Type B pancreatic cell (in vitro differentiated cells): ENCODE measurements around the gene RNF227. TPM values are rescaled to one million over a fixed set of nuclear protein-coding genes. Genes with fewer than 3 reads are reported as not detected.
"Not testable (repeated sequence)": the region's sequence is repeated elsewhere in the genome, so short reads cannot be mapped to it uniquely, and the experiment has no call there.

ENCODE experiments used
- DNase-seq: peaks from one replicate; pipeline ENCODE4 v3.0.0; 2021; ENCODE audit warnings: mixed read lengths; ENCODE audit not compliant: unreplicated experiment; ENCODE audit errors: extremely low spot score
- H3K27ac Mint-ChIP-seq: 2 replicates; pipeline ENCODE4 v1.8.0; 2021; ENCODE audit warnings: mild to moderate bottlenecking, mixed read lengths
- H3K27me3 Mint-ChIP-seq: 2 replicates; pipeline ENCODE4 v1.8.0; 2021; ENCODE audit warnings: mixed read lengths
- H3K36me3 Mint-ChIP-seq: 2 replicates; pipeline ENCODE4 v1.8.0; 2021; ENCODE audit warnings: mixed read lengths
- H3K4me1 Mint-ChIP-seq: one replicate; pipeline ENCODE4 v1.8.0; 2021; ENCODE audit warnings: mixed read lengths; ENCODE audit not compliant: unreplicated experiment
- H3K4me3 Mint-ChIP-seq: 2 replicates; pipeline ENCODE4 v1.8.0; 2021; ENCODE audit warnings: mild to moderate bottlenecking, mixed read lengths
- H3K9me3 Mint-ChIP-seq: 2 replicates; pipeline ENCODE4 v1.8.0; 2021; ENCODE audit warnings: mixed read lengths
- CTCF ChIP-seq: fragments of 200-600 bp; sonication (generic); conservative IDR thresholded peaks from 2 replicates; pipeline ENCODE4 v1.5.0; 2021; ENCODE audit warnings: antibody characterized with exemption, mild to moderate bottlenecking
- total RNA-seq: library from RNA; stranded (reverse); gene quantifications from 2 replicates; pipeline ENCODE4 v1.2.1, GENCODE V29; 2021; ENCODE audit warnings: low replicate concordance

RNF227 gene
- total RNA-seq, 1 donor from 2014 or later: 3.3 TPM

DNA sequence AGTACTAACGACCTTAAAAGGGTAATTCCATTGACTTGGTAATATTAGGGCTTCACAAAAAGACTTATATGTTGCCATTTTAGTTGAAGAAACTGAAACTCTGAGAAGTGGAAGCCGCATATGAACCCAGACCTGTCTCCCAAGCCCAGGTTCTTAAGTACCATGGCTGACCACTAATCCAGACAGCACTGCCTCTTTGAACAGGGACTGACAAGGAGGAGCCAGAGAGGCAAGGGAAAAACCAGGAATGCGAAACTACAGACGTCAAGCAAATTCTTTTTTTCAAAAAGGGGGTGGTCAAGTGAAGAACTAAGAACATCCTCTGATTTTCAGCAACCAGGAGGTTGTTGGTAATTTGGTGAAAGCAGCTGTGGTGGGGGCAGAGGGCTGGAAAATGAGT is 43.0 kb downstream of the RNF227 start:
- H3K36me3 Mint-ChIP-seq: peaks cover 35% of the 10 kb centered on the region
- H3K27ac Mint-ChIP-seq: no peak overlapping the region
- no peak for DNase-seq
- H3K27me3 Mint-ChIP-seq: no peaks in the 10 kb centered on the region
- no peak overlapping the region for H3K4me3 Mint-ChIP-seq
- H3K4me1 Mint-ChIP-seq: no peaks in the 10 kb centered on the region
- H3K9me3 Mint-ChIP-seq: no peaks in the 10 kb centered on the region
- no peak for TF ChIP-seq CTCF

DNA sequence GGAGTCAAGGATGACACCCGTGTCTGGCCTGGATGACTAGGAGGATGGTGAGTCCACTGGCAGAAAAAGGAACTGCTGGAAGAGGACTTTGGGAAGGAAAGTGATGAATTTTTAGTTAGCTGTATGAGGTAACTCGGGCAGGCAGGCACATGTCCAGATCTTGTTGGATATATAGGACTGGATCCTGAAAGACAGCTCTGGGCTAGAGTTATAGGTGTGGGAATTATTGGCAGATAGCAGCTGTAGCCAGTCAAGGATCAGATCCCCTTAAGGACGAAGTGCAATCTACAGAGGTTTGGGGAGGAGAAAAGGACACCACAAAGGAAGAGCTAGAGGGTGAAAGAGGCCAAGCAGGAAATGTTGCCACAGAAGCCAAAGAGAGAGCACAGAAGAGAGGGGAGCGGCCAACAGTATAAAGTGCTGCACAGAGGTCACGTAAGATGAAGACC is 48.2 kb downstream of the RNF227 start:
- Mint-ChIP-seq H3K27me3 (no peaks in the 10 kb centered on the region), H3K4me3 (no peak overlapping the region), H3K9me3 (no peaks in the 10 kb centered on the region), H3K4me1 (peaks cover 11% of the 10 kb centered on the region), H3K36me3 (peaks cover 27% of the 10 kb centered on the region), H3K27ac (no peak overlapping the region)
- TF ChIP-seq CTCF: no peak
- no peak for DNase-seq

DNA sequence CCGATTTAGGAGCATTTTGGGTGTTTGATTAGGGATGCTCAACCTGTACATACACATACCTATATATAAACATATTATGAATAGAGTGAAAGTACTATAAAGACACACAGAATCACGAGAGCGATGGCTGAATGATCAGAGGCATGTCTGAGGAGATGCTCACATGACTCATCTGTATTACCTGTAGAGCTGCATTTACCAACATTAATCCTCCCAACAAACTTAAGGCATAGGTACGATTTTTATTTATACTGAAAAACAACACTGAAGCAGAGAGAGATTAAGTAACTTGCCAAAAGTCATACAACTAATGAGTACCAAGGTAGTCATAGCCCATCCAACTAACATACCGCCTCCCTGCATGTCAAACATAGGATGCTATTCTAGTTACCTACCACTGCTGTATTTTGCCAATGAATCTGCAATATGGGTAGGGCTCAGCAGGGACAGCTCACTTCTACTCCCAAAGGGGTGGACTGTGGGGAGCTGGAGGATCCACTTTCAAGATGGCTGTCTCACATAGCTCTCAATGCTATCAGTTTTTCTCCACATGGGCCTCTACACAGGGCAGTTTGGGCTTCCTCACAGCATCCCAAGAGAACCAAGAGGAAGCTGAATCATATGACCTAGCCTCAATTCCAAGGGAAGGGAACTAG is 51.0 kb downstream of the RNF227 start:
- Mint-ChIP-seq H3K36me3 (peaks cover 27% of the 10 kb centered on the region), H3K9me3 (no peaks in the 10 kb centered on the region), H3K27ac (no peak overlapping the region), H3K4me3 (no peak overlapping the region), H3K27me3 (no peaks in the 10 kb centered on the region), H3K4me1 (peaks cover 22% of the 10 kb centered on the region)
- DNase-seq: no peak
- TF ChIP-seq CTCF: no peak

GRCh38 chr17:7864384-7864783 is 51.7 kb downstream of the RNF227 start:
- DNase-seq, H3K27ac Mint-ChIP-seq, H3K9me3 Mint-ChIP-seq, H3K4me3 Mint-ChIP-seq, H3K27me3 Mint-ChIP-seq: not testable (repeated sequence)
- Mint-ChIP-seq H3K4me1 (peaks cover 28% of the 10 kb centered on the region), H3K36me3 (peaks cover 33% of the 10 kb centered on the region)

Other genes starting within 250 kb of the RNF227 start
- gene TP53, start 228.8 kb downstream of the RNF227 start, total RNA-seq: 80.7 and 123 TPM in 2 replicates
- gene WRAP53, start 227.8 kb downstream of the RNF227 start, total RNA-seq: 10.2 and 22.1 TPM in 2 replicates
- 11.4 and 79.5 TPM in 2 replicates for gene EFNB3, start 211.1 kb downstream of the RNF227 start, total RNA-seq
- 0.10 and 1.0 TPM in 2 replicates for gene DNAH2, start 198.5 kb downstream of the RNF227 start, total RNA-seq
- 69.1 and 85.1 TPM in 2 replicates for gene KDM6B, start 82.1 kb downstream of the RNF227 start, total RNA-seq
- 4.5 and 10.2 TPM in 2 replicates for gene TMEM88, start 61.2 kb downstream of the RNF227 start, total RNA-seq
- gene NAA38, start 58.7 kb downstream of the RNF227 start, total RNA-seq: 43.6 and 64.9 TPM in 2 replicates
- 16.6 and 17.9 TPM in 2 replicates for gene CYB5D1, start 58.3 kb downstream of the RNF227 start, total RNA-seq
- 170 and 172 TPM in 2 replicates for gene CHD3, start 27.5 kb downstream of the RNF227 start, total RNA-seq
- gene KCNAB3, start 13.6 kb upstream of the RNF227 start, total RNA-seq: 2.8 and 9.9 TPM in 2 replicates
- 145 and 150 TPM in 2 replicates for gene TRAPPC1, start 15.7 kb upstream of the RNF227 start, total RNA-seq
- 23.3 and 42.6 TPM in 2 replicates for gene CNTROB, start 15.9 kb upstream of the RNF227 start, total RNA-seq
- gene GUCY2D, start 86.3 kb upstream of the RNF227 start, total RNA-seq: 0.29 and 0.43 TPM in 2 replicates
- gene ALOX15B, start 122.8 kb upstream of the RNF227 start, total RNA-seq: not detected in 2 replicates
- not detected in 2 replicates for gene ALOX12B, start 171.4 kb upstream of the RNF227 start, total RNA-seq
- gene ALOXE3, start 202.2 kb upstream of the RNF227 start, total RNA-seq: 0.14 TPM in 1 of 2 replicates, not detected in the other
- gene HES7, start 207.8 kb upstream of the RNF227 start, total RNA-seq: 0.46 TPM in 1 of 2 replicates, not detected in the other
- gene PER1, start 236.1 kb upstream of the RNF227 start, total RNA-seq: 31.0 and 33.2 TPM in 2 replicates
- 44.7 and 46.3 TPM in 2 replicates for gene VAMP2, start 246.7 kb upstream of the RNF227 start, total RNA-seq